HepG2 (cell line): Measurements from ENCODE around the gene CDH11. TPM values are rescaled to one million over a fixed set of nuclear protein-coding genes. Genes with fewer than 3 reads are reported as not detected.

Experiments used
- ATAC-seq: fragments of 200-7000 bp; cut with Tn5 transposase; 3 replicates; pipeline ENCODE4 v1.9.1; 2020; ENCODE audit warnings: mild to moderate bottlenecking, moderate library complexity
- BruUV-seq: library from RNA; stranded (reverse); fragments of 400-500 nt; replicated peaks from 2 replicates; lab custom pipeline; 2021; lab: Mats Ljungman, UMichigan
- CTCF ChIA-PET: fragments of 300-600 bp; formaldehyde crosslinking; extraction: SDS; loops from one replicate; lab custom pipeline; 2021; ENCODE audit warnings: low total read pairs, inconsistent platforms, low intra/inter-chr PET ratio; lab: Yijun Ruan, JAX
- POLR2A ChIA-PET: fragments of 350-600 bp; sonication (Branson Sonifier 250); formaldehyde crosslinking; loops from one replicate; lab custom pipeline; 2020; ENCODE audit warnings: antibody characterized with exemption, inconsistent platforms; lab: Yijun Ruan, JAX
- DNase-seq: peaks from one replicate; pipeline ENCODE4 v3.0.0-alpha.2; 2015; ENCODE audit warnings: low spot score
- FAIRE-seq: peaks from 3 replicates; lab custom pipeline; 2011; peaks lifted over from hg19 to GRCh38; lab: Jason Lieb, UNC
- H2AFZ ChIP-seq: one replicate; pipeline ENCODE4 v1.6.1; 2011; ENCODE audit warnings: low read length, inconsistent platforms
- H3K27ac ChIP-seq: fragments of 300-600 bp; 3 replicates; pipeline ENCODE4 v1.8.0; 2011; ENCODE audit warnings: mixed run types, mild to moderate bottlenecking, mixed read lengths, low read length, inconsistent platforms; ENCODE audit not compliant: insufficient read depth; ENCODE audit errors: extremely low read length
- H3K27me3 ChIP-seq, 2 experiments: fragments of 200-600 bp in 1 of 2; 2 replicates in 1 of 2; 3 replicates in 1 of 2; pipeline versions ENCODE4 v1.6.0 to v1.8.0; 2011; ENCODE audit warnings: low read length in 2 of 2, mild to moderate bottlenecking in 2 of 2, moderate library complexity in 2 of 2, inconsistent platforms in 1 of 2; ENCODE audit not compliant: insufficient read depth in 2 of 2, control insufficient read depth in 1 of 2
- H3K36me3 ChIP-seq, 2 experiments: fragments of 200-600 bp in 1 of 2; replicated peaks in 1 of 2; 2 replicates in 1 of 2; 3 replicates in 1 of 2; pipeline versions ENCODE4 v1.5.1 to v1.8.0; 2011; ENCODE audit warnings: low read length in 2 of 2, inconsistent platforms in 1 of 2; ENCODE audit not compliant: insufficient read depth in 2 of 2, control insufficient read depth in 1 of 2
- H3K4me1 ChIP-seq: 2 replicates; pipeline ENCODE4 v1.5.1; 2012; ENCODE audit warnings: low read length, inconsistent platforms; ENCODE audit not compliant: insufficient read depth
- H3K4me2 ChIP-seq: 2 replicates; pipeline ENCODE4 v1.6.0; 2011; ENCODE audit warnings: low read depth, low read length, inconsistent platforms
- H3K4me3 ChIP-seq, 3 experiments: fragments of 200-600 bp in 1 of 3; sonication (generic), shearing (Covaris generic) in 1 of 3; replicated peaks in 1 of 3; 2 replicates each; pipeline ENCODE4 v1.5.1; 2011 to 2016; ENCODE audit warnings: low read length in 3 of 3, inconsistent platforms in 2 of 3, low read depth in 2 of 3, mild to moderate bottlenecking in 2 of 3, control low read depth in 1 of 3, mixed read lengths in 1 of 3; ENCODE audit not compliant: insufficient read depth in 1 of 3
- H3K79me2 ChIP-seq: one replicate; pipeline ENCODE4 v1.6.1; 2011; ENCODE audit warnings: low read length, inconsistent platforms; ENCODE audit not compliant: insufficient read depth
- H3K9ac ChIP-seq: 2 replicates; pipeline ENCODE4 v1.6.0; 2011; ENCODE audit warnings: mild to moderate bottlenecking, low read depth, low read length, inconsistent platforms; ENCODE audit not compliant: insufficient read depth
- H3K9me3 ChIP-seq: 2 replicates; pipeline ENCODE4 v1.5.1; 2012; ENCODE audit warnings: mild to moderate bottlenecking, low read length
- H4K20me1 ChIP-seq: 2 replicates; pipeline ENCODE4 v1.6.0; 2011; ENCODE audit warnings: inconsistent platforms, mild to moderate bottlenecking, low read length, moderate library complexity; ENCODE audit not compliant: insufficient read depth
- CBX2 ChIP-seq, 2 experiments: fragments of 200-600 bp in 1 of 2; sonication (generic); formaldehyde crosslinking in 1 of 2; IDR thresholded peaks; 2 replicates each; pipeline versions ENCODE4 v1.7.0 to v1.8.1; 2018 to 2022; ENCODE audit warnings: low read depth in 2 of 2, low read length in 1 of 2, mild to moderate bottlenecking in 1 of 2, missing genetic modification reagents in 1 of 2
- GFI1 ChIP-seq: sonication (generic); formaldehyde crosslinking; IDR thresholded peaks from 2 replicates; pipeline ENCODE4 v1.5.0; 2020; ENCODE audit warnings: missing genetic modification reagents, mild to moderate bottlenecking, borderline replicate concordance
- SOX13 ChIP-seq, 3 experiments: fragments of 450-650 bp in 1 of 3; sonication (generic) in 1 of 3; formaldehyde crosslinking in 1 of 3; IDR thresholded peaks in 2 of 3; conservative IDR thresholded peaks in 1 of 3; 2 replicates each; pipeline versions ENCODE4 v1.5.0 to v1.6.1; 2016 to 2020; ENCODE audit warnings: antibody characterized with exemption in 1 of 3, mild to moderate bottlenecking in 1 of 3, missing compliant biosample characterization in 1 of 3, missing genetic modification reagents in 1 of 3, moderate library complexity in 1 of 3
- ZHX1 ChIP-seq: sonication (generic); formaldehyde crosslinking; IDR thresholded peaks from 2 replicates; pipeline ENCODE4 v1.8.1; 2022; ENCODE audit warnings: low read depth, mild to moderate bottlenecking, missing genetic modification reagents
- ZNF274 ChIP-seq: sonication (generic); formaldehyde crosslinking; IDR thresholded peaks from 2 replicates; pipeline ENCODE4 v1.5.1; 2020; ENCODE audit warnings: mild to moderate bottlenecking, missing genetic modification reagents
- ZNF34 ChIP-seq: sonication (generic); formaldehyde crosslinking; IDR thresholded peaks from 2 replicates; pipeline ENCODE4 v1.4.0; 2020; ENCODE audit warnings: mild to moderate bottlenecking, missing genetic modification reagents, borderline replicate concordance
- ZNF484 ChIP-seq: sonication (generic); formaldehyde crosslinking; IDR thresholded peaks from 2 replicates; pipeline ENCODE4 v1.5.1; 2020; ENCODE audit warnings: mild to moderate bottlenecking, low read depth, missing genetic modification reagents, borderline replicate concordance
- ZNF652 ChIP-seq: IDR thresholded peaks from 2 replicates; pipeline ENCODE4 v1.6.1; 2016; ENCODE audit warnings: low read depth, borderline replicate concordance
- ZNF670 ChIP-seq: sonication (generic); formaldehyde crosslinking; IDR thresholded peaks from 2 replicates; pipeline ENCODE4 v1.8.0; 2022; ENCODE audit warnings: mild to moderate bottlenecking, missing genetic modification reagents, borderline replicate concordance
- ZNF678 ChIP-seq: sonication (generic); formaldehyde crosslinking; IDR thresholded peaks from 2 replicates; pipeline ENCODE4 v1.4.0; 2020; ENCODE audit warnings: mild to moderate bottlenecking, missing genetic modification reagents
- WGBS: methylation state at CpG from one replicate; pipeline ENCODE4 v1.1.6; 2017; ENCODE audit warnings: low lambda C conversion rate; 5-methylcytosine and 5-hydroxymethylcytosine counted together
- in situ Hi-C: cut with HindIII; loops from 2 replicates; pipeline ENCODE4 v1.10.0; 2017; ENCODE audit warnings: low pct_unique_long_range_greater_than_20kb; ENCODE audit not compliant: extremely low pct_ligation_motif_present
- intact Hi-C: fragments of 100-400 bp; cut with micrococcal nuclease; formaldehyde crosslinking; loops from one replicate; pipeline ENCODE4 v1.10.0; 2022; ENCODE audit not compliant: unreplicated experiment
- polyA plus RNA-seq, 8 experiments: library from polyadenylated mRNA; depleted of rRNA in 3 of 8; stranded (reverse) in 7 of 8; unstranded in 1 of 8; fragments of >200 nt; fragmentation: Illumina TruSeq in 4 of 8; extraction: Trizol in 4 of 8; gene quantifications; 2 replicates each; pipeline versions ENCODE4 v1.2.1 to v1.2.3, GENCODE V29; 2011 to 2016; ENCODE audit warnings: low read depth in 4 of 8, missing spikeins in 1 of 8, mixed read lengths in 1 of 8; ENCODE audit not compliant: insufficient read depth in 1 of 8
- total RNA-seq, 5 experiments: library from RNA; depleted of rRNA; stranded (reverse); fragments of >200 nt; fragmentation: Illumina TruSeq; extraction: Trizol; gene quantifications; 2 replicates each; pipeline ENCODE4 v1.2.3, GENCODE V29; 2016; ENCODE audit warnings: low read depth in 1 of 5

Gene CDH11
- total and polyA plus RNA-seq, 2 of the 13 experiments (the other 11 are each of a cell fraction or from before 2014, with no cell fraction given) = not detected

GRCh38 chr16:65044873-65045272, 77.0 kb downstream of the CDH11 start:
- no peak overlapping the region for H3K4me2 ChIP-seq
- no peaks in the 10 kb centered on the region for H3K36me3 ChIP-seq
- H2AFZ ChIP-seq = no peak overlapping the region
- ChIA-PET POLR2A (no interaction called here), CTCF (no interaction called here)
- no peaks in the 10 kb centered on the region for H3K27me3 ChIP-seq
- intact Hi-C loops (no loop called here), in situ Hi-C loops (no loop called here)
- TF ChIP-seq ZNF678 (CRISPR knock-in tag) (no peak), ZNF652 (CRISPR knock-in tag) (no peak), ZNF670 (CRISPR knock-in tag) (no peak), CBX2 (IDR thresholded peaks at IDR 0.05; ENCODE audit: low read depth, low read length) (no peak), CBX2 (CRISPR knock-in tag; IDR thresholded peaks at IDR 0.05; ENCODE audit: low read depth) (no peak), ZHX1 (no peak), GFI1 (CRISPR knock-in tag) (no peak), ZNF34 (CRISPR knock-in tag) (no peak), ZNF274 (CRISPR knock-in tag) (no peak), ZNF484 (no peak), SOX13 (IDR thresholded peaks at IDR 0.05) (no peak), SOX13 (CRISPR knock-in tag; conservative IDR thresholded peaks at IDR 0.05 in 1 of 2, IDR thresholded peaks at IDR 0.05 in 1 of 2) (no peak)
- FAIRE-seq = no peak
- WGBS = 0% methylated on average over 5 of the region's 5 CpGs
- no peak overlapping the region for H3K9ac ChIP-seq
- H3K79me2 ChIP-seq = no peaks in the 10 kb centered on the region
- H3K27ac ChIP-seq = no peak overlapping the region
- no peak for ATAC-seq
- no peaks in the 10 kb centered on the region for H4K20me1 ChIP-seq
- DNase-seq = no peak
- H3K4me3 ChIP-seq = no peak overlapping the region
- no peaks in the 10 kb centered on the region for H3K4me1 ChIP-seq
- no TSS peak for BruUV-seq
- no peaks in the 10 kb centered on the region for H3K9me3 ChIP-seq
